Spinal cord (tissue), 10 donors: Measurements from ENCODE around the gene TMOD2. TPM values are rescaled to one million over a fixed set of nuclear protein-coding genes. Genes with fewer than 3 reads are reported as not detected.
A peak's percentile ranks its signal among the peaks of the same experiment; 100 is the strongest.

Experiments
- DNase-seq, 6 donors: peaks; one replicate each; pipeline versions ENCODE4 v3.0.0 to v3.0.0-alpha.2; 2013 to 2015; ENCODE audit warnings: low spot score in 6 of 6, low read depth in 4 of 6
- H3K27ac ChIP-seq: one replicate; pipeline ENCODE4 v1.5.1; 2013; ENCODE audit warnings: low read depth, low read length, control low read depth
- H3K27me3 ChIP-seq: one replicate; pipeline ENCODE4 v1.6.1; 2013; ENCODE audit warnings: low read length; ENCODE audit not compliant: control insufficient read depth, insufficient read depth
- H3K36me3 ChIP-seq: one replicate; pipeline ENCODE4 v1.6.1; 2013; ENCODE audit warnings: low read length; ENCODE audit not compliant: control insufficient read depth, insufficient read depth
- H3K4me1 ChIP-seq: one replicate; pipeline ENCODE4 v1.6.1; 2013; ENCODE audit warnings: low read length; ENCODE audit not compliant: control insufficient read depth, insufficient read depth
- H3K4me3 ChIP-seq: one replicate; pipeline ENCODE4 v1.5.1; 2013; ENCODE audit warnings: low read depth, low read length, control low read depth
- H3K9me3 ChIP-seq: one replicate; pipeline ENCODE4 v1.6.1; 2013; ENCODE audit warnings: low read length; ENCODE audit not compliant: control insufficient read depth, insufficient read depth
- WGBS: methylation state at CpG from one replicate; pipeline ENCODE4 v1.1.5; 2013; ENCODE audit warnings: missing lambda C conversion rate; ENCODE audit not compliant: insufficient coverage; 5-methylcytosine and 5-hydroxymethylcytosine counted together
- polyA plus RNA-seq, 2 donors: library from polyadenylated mRNA; unstranded; fragments of 120-200 nt; gene quantifications; one replicate each; pipeline ENCODE4 v1.2.1, GENCODE V29; 2013; ENCODE audit not compliant: insufficient read length in 2 of 2
- total RNA-seq, 2 donors: library from RNA; depleted of rRNA in 1 of 2; stranded (reverse); fragments of 120-200 nt in 1 of 2; fragments of >200 nt in 1 of 2; gene quantifications; one replicate each; pipeline versions ENCODE4 v1.2.3 to v1.2.4, GENCODE V29; 2013 to 2014
- donor health status: healthy.

Gene TMOD2
- total and polyA plus RNA-seq, 4 donors = 57.1 to 220 (median 137) TPM

DNA sequence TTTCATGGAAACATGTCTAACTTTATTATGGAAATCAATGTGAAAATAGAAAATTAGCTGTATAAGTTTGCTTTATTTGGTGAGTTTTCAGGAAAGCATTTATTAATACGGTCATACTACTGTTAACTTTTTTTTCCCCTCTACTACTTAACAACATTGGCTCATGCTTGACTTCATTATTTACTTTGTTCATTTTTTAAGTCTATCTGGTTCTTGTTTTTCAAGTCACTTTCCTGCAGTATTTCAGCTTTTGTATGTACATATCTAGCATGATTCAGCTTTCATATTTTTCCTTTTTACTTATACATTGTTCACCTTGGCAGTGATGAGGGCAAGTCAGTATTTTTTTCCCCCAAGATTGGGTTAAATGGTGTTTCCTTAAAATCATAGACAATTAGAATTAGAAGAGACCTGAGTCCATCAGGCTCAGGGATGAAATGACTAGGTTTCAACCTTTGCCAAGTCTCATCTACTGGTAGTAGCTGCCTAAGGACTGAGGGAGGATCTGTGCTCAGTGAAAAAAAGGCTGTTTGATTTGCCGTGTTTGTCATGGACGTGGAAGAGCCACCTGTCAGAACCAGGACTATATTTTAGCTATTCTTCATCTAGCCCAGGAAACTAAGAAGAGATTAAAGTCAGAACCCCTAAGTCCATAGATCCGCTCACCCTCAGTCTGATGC lies 93.5 kb downstream of the TMOD2 start:
- H3K4me1 ChIP-seq = no peaks in the 10 kb centered on the region
- no peak for DNase-seq
- H3K4me3 ChIP-seq = no peak overlapping the region
- no peaks in the 10 kb centered on the region for H3K27me3 ChIP-seq
- H3K27ac ChIP-seq = no peak overlapping the region
- H3K36me3 ChIP-seq = no peaks in the 10 kb centered on the region
- no peaks in the 10 kb centered on the region for H3K9me3 ChIP-seq
- WGBS = 89% methylated on average over 3 of the region's 4 CpGs

DNA sequence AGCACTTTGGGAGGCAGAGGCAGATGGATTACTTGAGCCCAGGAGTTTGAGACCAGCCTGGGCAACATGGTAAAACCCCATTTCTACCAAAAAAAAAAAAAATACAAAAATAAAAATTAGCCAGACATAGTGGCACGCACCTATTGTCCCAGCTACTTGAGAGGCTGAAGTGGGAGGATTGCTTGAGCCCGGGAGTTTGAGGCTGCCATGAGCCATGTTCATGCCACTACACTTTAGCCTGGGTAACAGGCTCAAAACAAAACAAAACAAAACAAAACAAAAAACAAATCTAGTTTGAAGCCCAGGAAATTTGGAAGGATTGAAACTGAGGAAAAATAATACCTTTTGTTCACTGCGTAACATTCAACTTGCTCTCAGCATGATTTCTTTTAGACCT lies 94.7 kb downstream of the TMOD2 start:
- Histone ChIP-seq H3K27ac (no peak overlapping the region), H3K9me3 (no peaks in the 10 kb centered on the region), H3K4me1 (no peaks in the 10 kb centered on the region), H3K4me3 (no peak overlapping the region), H3K36me3 (no peaks in the 10 kb centered on the region), H3K27me3 (no peaks in the 10 kb centered on the region)
- WGBS = no CpG with 5 or more reads among the region's 3 CpGs
- DNase-seq = no peak

DNA sequence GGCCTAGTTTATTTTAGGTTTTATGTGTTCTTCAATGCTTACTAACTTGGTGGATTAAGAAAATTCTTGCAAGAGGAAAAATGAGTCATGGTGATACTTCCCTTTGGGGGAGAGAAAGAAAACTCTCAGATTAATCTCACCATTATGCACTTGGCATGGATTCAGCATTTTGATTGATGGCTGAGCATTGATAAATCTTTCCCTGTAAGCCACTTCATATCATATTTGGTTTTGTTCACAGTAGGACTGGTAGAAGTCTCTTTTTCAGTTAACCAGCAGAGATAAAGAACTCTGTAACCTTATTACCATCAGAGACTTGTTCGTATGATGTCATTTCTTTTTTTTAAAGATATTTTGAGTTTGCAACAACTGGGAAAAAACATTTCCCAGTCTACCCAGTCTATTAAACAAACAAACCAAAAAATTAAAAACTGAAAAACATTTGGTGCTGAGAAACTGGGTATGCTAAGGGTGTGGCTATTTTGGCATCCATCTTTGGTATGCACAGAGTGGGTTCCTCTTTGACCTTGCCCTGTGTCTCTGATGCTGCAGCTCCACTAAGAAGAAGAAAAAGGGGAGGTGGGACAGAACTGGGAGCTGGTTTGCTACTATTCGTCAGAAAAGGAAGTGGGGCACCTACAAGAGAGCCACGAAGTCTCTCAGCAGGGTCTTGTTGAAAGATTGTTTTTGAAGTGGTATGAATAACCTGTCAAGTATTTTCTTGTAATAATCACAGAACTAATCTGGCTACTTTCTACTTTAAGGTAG lies 95.2 kb downstream of the TMOD2 start:
- Histone ChIP-seq H3K4me1 (no peaks in the 10 kb centered on the region), H3K36me3 (no peaks in the 10 kb centered on the region), H3K27me3 (no peaks in the 10 kb centered on the region), H3K27ac (no peak overlapping the region), H3K4me3 (no peak overlapping the region), H3K9me3 (no peaks in the 10 kb centered on the region)
- DNase-seq = no peak
- WGBS = no CpG with 5 or more reads among the region's 3 CpGs

DNA sequence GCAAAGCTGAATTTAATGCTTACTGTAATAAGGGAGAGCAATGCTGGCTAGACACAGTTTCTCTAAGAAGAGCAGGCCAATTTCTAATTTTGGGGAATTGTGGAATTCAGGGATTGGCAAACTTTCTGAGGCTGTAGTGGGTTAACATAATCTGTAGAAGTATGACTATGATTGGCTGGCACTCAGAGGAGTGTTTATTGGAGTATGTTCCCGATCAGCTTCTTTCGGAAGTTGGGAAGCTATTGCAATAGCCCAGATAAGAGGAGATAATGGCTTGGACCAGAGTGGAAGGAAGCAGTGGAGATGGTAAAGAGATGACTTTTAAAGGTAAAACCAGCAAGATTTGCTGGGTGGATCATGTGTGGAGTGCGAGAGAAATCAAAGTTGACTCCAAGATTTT lies 97.4 kb downstream of the TMOD2 start:
- 96% methylated on average over 3 of the region's 3 CpGs for WGBS
- Histone ChIP-seq H3K36me3 (no peaks in the 10 kb centered on the region), H3K27ac (no peak overlapping the region), H3K9me3 (no peaks in the 10 kb centered on the region), H3K27me3 (no peaks in the 10 kb centered on the region), H3K4me3 (no peak overlapping the region), H3K4me1 (no peaks in the 10 kb centered on the region)
- no peak for DNase-seq

DNA sequence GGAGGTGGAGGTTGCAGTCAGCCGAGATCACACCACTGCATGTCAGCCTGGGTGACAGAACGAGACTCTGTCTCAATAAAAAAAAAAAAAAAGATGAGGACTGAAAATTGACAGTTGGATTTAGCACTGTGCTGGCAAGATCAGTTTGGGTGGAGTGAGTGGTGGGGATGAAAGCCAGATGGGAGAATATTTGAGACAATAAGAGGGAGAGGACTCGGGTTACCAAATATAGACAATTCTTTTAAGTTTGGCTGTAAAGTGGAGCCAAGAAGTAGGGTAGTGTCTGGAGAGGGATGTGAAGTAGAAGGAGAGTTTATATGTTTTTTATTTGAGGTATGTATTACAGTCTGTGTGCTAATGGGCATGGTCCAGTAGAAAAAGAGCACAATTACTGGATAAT lies 98.5 kb downstream of the TMOD2 start:
- Histone ChIP-seq H3K27ac (no peak overlapping the region), H3K4me1 (no peaks in the 10 kb centered on the region), H3K27me3 (no peaks in the 10 kb centered on the region), H3K4me3 (no peak overlapping the region), H3K9me3 (no peaks in the 10 kb centered on the region), H3K36me3 (no peaks in the 10 kb centered on the region)
- no peak for DNase-seq
- WGBS = 100% methylated on average over 3 of the region's 3 CpGs

DNA sequence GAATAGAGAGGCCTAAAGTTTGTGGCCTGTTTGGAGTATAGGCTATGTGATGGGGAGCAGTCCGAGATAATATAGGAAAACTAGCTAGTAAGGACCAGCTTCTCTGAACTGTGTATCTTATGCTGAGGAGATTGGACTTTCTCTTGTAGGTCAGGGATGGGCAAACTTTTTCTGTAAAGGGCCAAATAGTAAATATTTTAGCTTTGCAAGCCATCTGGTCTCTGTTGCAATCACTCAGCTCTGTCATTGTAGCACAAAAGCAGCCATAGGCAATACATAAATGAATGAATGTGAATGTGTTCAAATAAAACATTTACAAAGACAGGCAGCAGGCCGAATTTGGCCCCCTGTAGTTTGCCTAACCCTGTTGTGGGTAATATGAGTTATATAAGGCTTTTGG lies 102.6 kb downstream of the TMOD2 start:
- Histone ChIP-seq H3K27ac (no peak overlapping the region), H3K36me3 (no peaks in the 10 kb centered on the region), H3K4me3 (no peak overlapping the region), H3K4me1 (no peaks in the 10 kb centered on the region), H3K27me3 (no peaks in the 10 kb centered on the region), H3K9me3 (no peaks in the 10 kb centered on the region)
- 73% methylated on average over 1 of the region's 2 CpGs for WGBS
- DNase-seq = no peak

DNA sequence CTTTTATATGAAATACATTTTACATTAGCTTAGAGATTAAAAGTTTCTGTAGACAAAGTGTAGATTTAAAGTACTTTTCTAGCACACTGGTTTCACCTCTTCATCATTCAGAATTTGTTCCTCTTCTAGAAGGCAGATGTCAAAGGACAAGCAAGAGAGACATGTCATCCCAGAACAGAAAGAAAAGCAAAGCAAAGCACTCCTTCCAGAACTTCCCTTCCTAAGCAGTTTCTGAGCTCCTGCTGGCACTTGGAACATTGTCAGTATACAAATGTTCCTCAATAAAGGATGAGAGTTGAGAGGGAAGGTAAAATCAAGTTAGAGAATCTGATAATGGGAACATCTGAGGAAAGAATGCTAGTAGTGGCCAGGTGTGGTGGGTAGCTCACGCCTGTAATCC lies 104.2 kb downstream of the TMOD2 start:
- no peak overlapping the region for H3K27ac ChIP-seq

DNA sequence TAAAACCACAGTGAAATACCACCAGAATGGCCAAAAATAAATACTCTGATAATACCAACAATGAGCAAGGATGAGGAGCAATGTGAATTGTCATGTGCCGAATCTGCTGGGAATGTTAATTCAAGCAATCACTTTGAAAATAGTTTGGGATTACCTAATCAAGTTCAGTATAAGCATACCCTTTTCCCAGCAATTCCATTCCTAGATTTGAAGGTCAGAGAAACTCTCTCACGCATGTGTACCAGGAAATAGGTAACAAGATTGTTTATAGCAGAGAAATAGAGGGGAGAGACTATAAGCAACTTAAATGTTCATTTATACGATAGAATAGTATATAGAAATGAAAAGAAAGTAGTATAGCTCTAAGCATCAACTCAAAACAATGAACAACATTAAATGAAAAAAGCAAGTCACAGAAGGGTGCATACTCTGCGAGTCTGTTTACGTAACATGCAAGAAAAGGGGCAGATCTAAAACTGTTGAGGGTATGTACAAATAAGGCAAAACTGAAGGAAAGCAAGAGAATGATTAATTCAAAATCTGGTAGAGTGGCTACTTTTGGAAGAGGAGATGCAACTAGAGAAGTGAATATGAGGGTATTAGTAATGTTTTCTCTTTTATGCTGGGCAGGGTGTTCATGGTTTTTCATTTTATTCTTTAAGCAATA lies 105.5 kb downstream of the TMOD2 start:
- DNase-seq = no peak
- Histone ChIP-seq H3K27ac (no peak overlapping the region), H3K9me3 (no peaks in the 10 kb centered on the region)

More for the DNA sequence above, 104.2 kb downstream of the TMOD2 start:
- peak in 1 of 6 donors; percentile 52 for DNase-seq
- Histone ChIP-seq H3K36me3 (no peaks in the 10 kb centered on the region), H3K4me3 (no peak overlapping the region), H3K9me3 (no peaks in the 10 kb centered on the region), H3K27me3 (no peaks in the 10 kb centered on the region), H3K4me1 (no peaks in the 10 kb centered on the region)
- WGBS = 67% methylated on average over 1 of the region's 1 CpG

DNA sequence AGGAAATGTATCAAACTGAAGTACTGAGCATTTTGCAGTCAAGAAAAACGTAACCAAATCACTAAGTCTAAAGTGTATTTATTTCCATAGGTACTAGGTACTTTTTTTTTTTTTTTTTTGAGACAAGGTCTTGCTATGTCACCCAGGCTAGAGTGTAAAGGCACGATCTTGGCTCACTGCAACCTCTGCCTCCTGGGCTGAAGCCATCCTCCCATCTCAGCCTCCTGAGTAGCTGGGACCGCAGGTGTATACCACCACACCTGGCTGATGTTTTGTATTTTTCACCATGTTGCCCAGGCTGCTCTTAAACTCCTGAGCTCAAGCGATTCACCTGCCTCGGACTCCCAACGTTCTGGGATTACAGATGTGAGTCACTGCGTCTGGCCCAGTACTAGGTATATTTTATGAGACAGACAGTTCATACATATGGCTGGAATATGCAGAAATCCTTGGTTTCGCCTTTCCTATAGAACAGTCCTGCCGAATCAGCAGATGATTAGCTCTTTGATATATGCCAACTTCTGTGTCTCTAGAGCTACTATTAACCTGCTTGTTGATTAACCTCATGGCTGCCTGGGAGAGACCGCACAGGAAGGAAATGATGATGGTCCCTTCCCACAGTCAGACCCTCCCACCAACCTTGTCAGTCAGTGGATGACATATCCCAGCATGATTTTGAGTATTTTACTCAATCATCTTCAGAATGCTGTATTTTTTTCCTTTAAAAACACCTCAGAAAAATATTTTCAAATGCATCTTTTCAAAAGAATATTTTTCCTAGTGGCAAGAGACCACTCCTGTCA lies 110.4 kb downstream of the TMOD2 start:
- H3K4me3 ChIP-seq = no peak overlapping the region
- no peak overlapping the region for H3K27ac ChIP-seq
- no peaks in the 10 kb centered on the region for H3K9me3 ChIP-seq
- no peaks in the 10 kb centered on the region for H3K4me1 ChIP-seq
- peaks cover 7% of the 10 kb centered on the region for H3K36me3 ChIP-seq
- H3K27me3 ChIP-seq = no peaks in the 10 kb centered on the region
- WGBS = 91% methylated on average over 9 of the region's 10 CpGs
- no peak for DNase-seq

More for the DNA sequence above, 105.5 kb downstream of the TMOD2 start:
- Histone ChIP-seq H3K27me3 (no peaks in the 10 kb centered on the region), H3K36me3 (no peaks in the 10 kb centered on the region), H3K4me1 (no peaks in the 10 kb centered on the region), H3K4me3 (no peak overlapping the region)
- 70% methylated on average over 2 of the region's 5 CpGs for WGBS
